Sigmoid colon (tissue), 7 donors: ENCODE measurements around the gene PHACTR3. TPM values are rescaled to one million over a fixed set of nuclear protein-coding genes. Genes with fewer than 3 reads are reported as not detected.

ENCODE experiments used
- DNase-seq: peaks from one replicate; pipeline ENCODE4 v3.0.0-alpha.2; 2019
- H3K27ac ChIP-seq, 4 donors: fragments of 200-600 bp; sonication (generic); one replicate each; pipeline ENCODE4 v1.5.1; 2016 to 2019; ENCODE audit warnings: mild to moderate bottlenecking in 1 of 4
- H3K27me3 ChIP-seq, 3 donors: fragments of 200-600 bp; sonication (generic); one replicate each; pipeline ENCODE4 v1.5.1; 2019; ENCODE audit warnings: mild to moderate bottlenecking in 1 of 3
- H3K36me3 ChIP-seq, 4 donors: fragments of 200-600 bp; sonication (generic); one replicate each; pipeline ENCODE4 v1.5.1; 2016 to 2019
- H3K4me1 ChIP-seq, 4 donors: fragments of 200-600 bp; sonication (generic); one replicate each; pipeline ENCODE4 v1.5.1; 2017 to 2019
- H3K4me3 ChIP-seq, 4 donors: fragments of 200-600 bp; sonication (generic); one replicate each; pipeline ENCODE4 v1.5.1; 2017 to 2019; ENCODE audit warnings: mild to moderate bottlenecking in 2 of 4, moderate library complexity in 1 of 4
- H3K9me3 ChIP-seq, 4 donors: fragments of 200-600 bp in 3 of 4; sonication (generic) in 3 of 4; one replicate each; pipeline versions ENCODE4 v1.5.1 to v1.6.1; 2013 to 2019
- EP300 ChIP-seq, 4 donors: sonication (generic); formaldehyde crosslinking; IDR thresholded peaks; one replicate each; pipeline ENCODE4 v1.6.1; 2017; ENCODE audit warnings: antibody characterized with exemption in 4 of 4
- POLR2A ChIP-seq, 2 donors: fragments of 450-650 bp; IDR thresholded peaks; one replicate each; pipeline ENCODE4 v1.6.1; 2016; ENCODE audit warnings: antibody characterized with exemption in 2 of 2, mild to moderate bottlenecking in 2 of 2, moderate library complexity in 2 of 2
- POLR2AphosphoS5 ChIP-seq, 4 donors: sonication (generic); formaldehyde crosslinking; IDR thresholded peaks; one replicate each; pipeline ENCODE4 v1.6.1; 2017; ENCODE audit warnings: antibody characterized with exemption in 4 of 4
- WGBS, 2 donors: extraction: QIAGEN DNeasy Blood & Tissue Kit; methylation state at CpG; one replicate each; pipeline ENCODE4 v1.1.7; 2013; 5-methylcytosine and 5-hydroxymethylcytosine counted together
- intact Hi-C: fragments of 100-400 bp; cut with DNase I; formaldehyde crosslinking; loops from one replicate; pipeline ENCODE4 v1.15.1; 2023
- polyA plus RNA-seq, 3 donors: library from polyadenylated mRNA; stranded (reverse); fragments of 200-250 nt; gene quantifications; one replicate each; pipeline ENCODE4 v1.2.3, GENCODE V29; 2013
- total RNA-seq, 4 donors: library from RNA; depleted of rRNA; stranded (reverse); fragments of >200 nt; gene quantifications; one replicate each; pipeline ENCODE4 v1.1.0, GENCODE V29; 2016
- TF ChIP-seq, protein P1 (sequence below), 4 experiments: fragments of 450-650 bp in 3 of 4; fragments of 200-600 bp in 1 of 4; IDR thresholded peaks; one replicate each; pipeline ENCODE4 v1.5.1; 2016 to 2019; ENCODE audit warnings: antibody characterized with exemption in 4 of 4, mild to moderate bottlenecking in 3 of 4, moderate library complexity in 2 of 4
- donor health status: healthy with polysubstance abuse.
- donor health status: Bipolar disorder and iron deficiency.
- donor health status: healthy.

PHACTR3 gene
- total and polyA plus RNA-seq, 7 donors, result under 0.01 to 1.5 (median 0.81) TPM

DNA sequence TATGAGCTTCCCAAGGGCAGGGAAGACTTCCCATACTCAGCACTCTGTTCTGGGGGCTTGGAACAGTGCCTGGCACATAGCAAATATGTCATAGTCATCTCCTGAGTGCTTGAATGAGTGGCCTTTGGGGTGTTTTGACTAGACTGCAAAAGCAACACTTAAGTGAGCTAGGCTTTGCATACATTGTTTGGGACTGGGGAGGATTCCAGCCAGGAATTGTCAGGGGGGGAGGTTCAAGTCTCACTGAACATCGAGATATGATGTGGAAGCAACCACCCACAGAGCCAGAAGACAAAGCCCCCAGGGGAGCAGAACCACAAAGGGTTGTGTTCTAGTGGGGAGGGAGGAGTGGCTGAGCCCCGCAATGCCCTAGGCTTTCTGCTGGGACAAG, 230.7 kb downstream of the PHACTR3 start:
- Histone ChIP-seq H3K27me3 (peaks cover 0 to 29% (median 0%) of the 10 kb centered on the region in 3 donors), H3K27ac (no peak overlapping the region), H3K36me3 (no peaks in the 10 kb centered on the region), H3K9me3 (no peaks in the 10 kb centered on the region), H3K4me1 (peaks cover 0 to 17% (median 16%) of the 10 kb centered on the region in 4 donors), H3K4me3 (no peak overlapping the region)
- peak; percentile 28 for DNase-seq
- intact Hi-C loops, result no loop called here
- WGBS, 2 donors, result 51 to 53% methylated on average over 2 of the region's 2 CpGs
- TF ChIP-seq, protein P1, sequence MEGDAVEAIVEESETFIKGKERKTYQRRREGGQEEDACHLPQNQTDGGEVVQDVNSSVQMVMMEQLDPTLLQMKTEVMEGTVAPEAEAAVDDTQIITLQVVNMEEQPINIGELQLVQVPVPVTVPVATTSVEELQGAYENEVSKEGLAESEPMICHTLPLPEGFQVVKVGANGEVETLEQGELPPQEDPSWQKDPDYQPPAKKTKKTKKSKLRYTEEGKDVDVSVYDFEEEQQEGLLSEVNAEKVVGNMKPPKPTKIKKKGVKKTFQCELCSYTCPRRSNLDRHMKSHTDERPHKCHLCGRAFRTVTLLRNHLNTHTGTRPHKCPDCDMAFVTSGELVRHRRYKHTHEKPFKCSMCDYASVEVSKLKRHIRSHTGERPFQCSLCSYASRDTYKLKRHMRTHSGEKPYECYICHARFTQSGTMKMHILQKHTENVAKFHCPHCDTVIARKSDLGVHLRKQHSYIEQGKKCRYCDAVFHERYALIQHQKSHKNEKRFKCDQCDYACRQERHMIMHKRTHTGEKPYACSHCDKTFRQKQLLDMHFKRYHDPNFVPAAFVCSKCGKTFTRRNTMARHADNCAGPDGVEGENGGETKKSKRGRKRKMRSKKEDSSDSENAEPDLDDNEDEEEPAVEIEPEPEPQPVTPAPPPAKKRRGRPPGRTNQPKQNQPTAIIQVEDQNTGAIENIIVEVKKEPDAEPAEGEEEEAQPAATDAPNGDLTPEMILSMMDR (IDR thresholded peaks at IDR 0.05), result no peak
- no peak for TF ChIP-seq POLR2AphosphoS5 (IDR thresholded peaks at IDR 0.05)
- TF ChIP-seq EP300 (IDR thresholded peaks at IDR 0.05), result no peak
- no peak for TF ChIP-seq POLR2A (IDR thresholded peaks at IDR 0.05)

GRCh38 chr20:59835448-59836395, 231.4 kb downstream of the PHACTR3 start:
- no peak for TF ChIP-seq POLR2AphosphoS5 (IDR thresholded peaks at IDR 0.05)
- TF ChIP-seq POLR2A (IDR thresholded peaks at IDR 0.05), result peak in 1 of 2 donors; percentile 51
- no peak overlapping the region for H3K27ac ChIP-seq
- peak; percentile 67 for DNase-seq
- H3K9me3 ChIP-seq, result no peaks in the 10 kb centered on the region
- H3K27me3 ChIP-seq, result peaks cover 0 to 34% (median 0%) of the 10 kb centered on the region in 3 donors
- intact Hi-C loops, result no loop called here
- peak overlapping the region in 3 of 4 donors; percentile 4 to 27 (median 10) for H3K4me3 ChIP-seq
- H3K4me1 ChIP-seq, result peaks cover 0 to 17% (median 16%) of the 10 kb centered on the region in 4 donors
- H3K36me3 ChIP-seq, result no peaks in the 10 kb centered on the region
- WGBS, 2 donors, result 4 to 11% methylated on average over 16 of the region's 16 CpGs

DNA sequence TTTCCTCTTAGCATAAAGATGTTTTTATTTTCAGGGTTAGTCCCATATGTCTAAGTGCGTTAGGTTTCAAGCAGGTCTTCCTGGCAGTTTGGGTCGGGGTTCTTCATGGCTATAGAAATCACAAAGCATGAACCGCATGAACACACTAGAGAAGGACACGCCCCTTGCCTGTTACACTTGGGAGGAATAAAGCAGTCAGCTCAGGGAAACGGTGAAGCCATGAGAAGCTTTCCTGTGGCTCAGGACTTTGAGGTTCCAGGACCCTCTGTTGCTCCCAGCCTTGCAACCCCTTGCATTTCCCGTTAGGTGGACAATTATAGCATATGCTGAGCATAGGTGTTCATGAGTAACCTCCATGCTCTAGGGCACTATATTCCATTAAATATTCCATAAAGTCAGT, 232.4 kb downstream of the PHACTR3 start:
- no peak for TF ChIP-seq EP300 (IDR thresholded peaks at IDR 0.05)
- TF ChIP-seq POLR2AphosphoS5 (IDR thresholded peaks at IDR 0.05), result no peak
- no peak for TF ChIP-seq POLR2A (IDR thresholded peaks at IDR 0.05)
- TF ChIP-seq, protein P1 (IDR thresholded peaks at IDR 0.05), result no peak
- H3K27ac ChIP-seq, result no peak overlapping the region
- no peak overlapping the region for H3K4me3 ChIP-seq
- peaks cover 0 to 35% (median 0%) of the 10 kb centered on the region in 3 donors for H3K27me3 ChIP-seq
- intact Hi-C loops, result no loop called here
- peaks cover 0 to 17% (median 16%) of the 10 kb centered on the region in 4 donors for H3K4me1 ChIP-seq
- H3K36me3 ChIP-seq, result no peaks in the 10 kb centered on the region
- 16 to 41% methylated on average over 6 of the region's 6 CpGs for WGBS, 2 donors
- H3K9me3 ChIP-seq, result no peaks in the 10 kb centered on the region
- DNase-seq, result no peak

DNA sequence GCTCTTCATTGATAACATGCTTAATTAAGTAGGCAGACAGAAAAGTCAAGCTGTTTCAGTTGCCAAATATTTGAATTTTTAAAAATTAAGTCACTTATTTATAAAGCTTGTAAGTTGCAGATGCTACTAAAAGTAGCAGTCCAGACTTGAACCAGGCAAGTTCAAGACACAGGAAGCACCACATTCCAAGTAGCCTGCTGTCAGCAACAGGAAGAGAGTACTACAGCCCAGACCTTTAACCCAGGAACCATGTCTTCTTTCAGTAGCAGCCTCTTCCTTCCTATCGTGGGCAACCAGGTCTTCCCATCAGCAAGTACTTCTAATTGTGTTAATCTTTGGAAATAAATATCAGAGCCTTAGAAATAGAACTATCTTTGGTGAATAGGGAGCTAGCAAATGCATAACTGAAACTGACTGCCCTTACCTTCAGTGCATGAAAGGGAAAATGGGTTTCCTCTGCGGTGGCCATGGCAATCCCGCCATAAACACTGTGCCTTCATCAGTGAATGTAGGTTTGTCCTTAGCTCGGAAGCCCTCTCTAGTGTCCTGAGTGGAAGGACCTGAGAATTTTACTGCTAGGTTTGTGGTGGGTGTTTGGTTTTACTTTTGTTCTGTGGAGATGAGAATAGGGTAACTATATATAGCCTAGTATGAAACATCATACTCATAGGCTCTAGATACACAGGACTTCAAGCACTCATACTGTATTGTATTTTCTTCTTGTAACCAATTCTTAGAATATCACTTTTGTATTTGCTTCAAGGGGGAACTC, 233.5 kb downstream of the PHACTR3 start:
- intact Hi-C loops, result no loop called here
- no peak for DNase-seq
- H3K36me3 ChIP-seq, result no peaks in the 10 kb centered on the region
- H3K27ac ChIP-seq, result no peak overlapping the region
- no peaks in the 10 kb centered on the region for H3K9me3 ChIP-seq
- WGBS, 2 donors, result 75 to 77% methylated on average over 4 of the region's 4 CpGs
- no peak for TF ChIP-seq EP300 (IDR thresholded peaks at IDR 0.05)
- TF ChIP-seq POLR2AphosphoS5 (IDR thresholded peaks at IDR 0.05), result no peak
- TF ChIP-seq POLR2A (IDR thresholded peaks at IDR 0.05), result no peak
- TF ChIP-seq, protein P1 (IDR thresholded peaks at IDR 0.05), result no peak
- peaks cover 0 to 43% (median 0%) of the 10 kb centered on the region in 3 donors for H3K27me3 ChIP-seq
- H3K4me1 ChIP-seq, result peaks cover 0 to 17% (median 16%) of the 10 kb centered on the region in 4 donors
- H3K4me3 ChIP-seq, result no peak overlapping the region

DNA sequence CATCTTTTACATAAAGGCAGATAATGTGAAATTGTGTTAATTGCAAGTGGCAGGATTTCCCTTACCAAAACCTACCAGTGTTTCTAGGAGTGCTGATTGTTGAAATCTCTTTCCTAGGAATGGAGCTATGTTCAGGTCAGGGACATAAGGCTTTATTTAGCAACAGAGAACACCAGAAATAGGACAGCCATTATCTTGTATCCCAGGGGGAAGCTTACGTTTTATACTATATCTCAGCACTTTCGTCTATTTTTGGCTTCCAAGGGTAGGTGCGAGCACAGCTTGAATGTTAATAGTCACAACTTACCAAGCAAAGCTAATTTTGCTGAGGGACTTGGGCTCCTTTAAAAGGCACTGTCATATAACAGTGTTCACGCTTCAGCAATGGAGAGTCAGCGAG, 235.1 kb downstream of the PHACTR3 start:
- Histone ChIP-seq H3K4me1 (peaks cover 0 to 17% (median 16%) of the 10 kb centered on the region in 4 donors), H3K4me3 (no peak overlapping the region), H3K9me3 (no peaks in the 10 kb centered on the region), H3K36me3 (no peaks in the 10 kb centered on the region), H3K27ac (no peak overlapping the region), H3K27me3 (peaks cover 0 to 43% (median 0%) of the 10 kb centered on the region in 3 donors)
- 92 to 95% methylated on average over 5 of the region's 5 CpGs for WGBS, 2 donors
- TF ChIP-seq, protein P1 (IDR thresholded peaks at IDR 0.05), result no peak
- TF ChIP-seq POLR2A (IDR thresholded peaks at IDR 0.05) (no peak), POLR2AphosphoS5 (IDR thresholded peaks at IDR 0.05) (no peak), EP300 (IDR thresholded peaks at IDR 0.05) (no peak)
- DNase-seq, result no peak
- intact Hi-C loops, result no loop called here
